PFSK-1 (cell line): ENCODE data around the gene PBX3.

ENCODE experiments used
- FOXP2 ChIP-seq: optimal IDR thresholded peaks from 2 replicates; pipeline ENCODE3; 2011; ENCODE audit warnings: borderline replicate concordance, control low read depth, inconsistent platforms; ENCODE audit not compliant: insufficient read depth; ENCODE audit errors: extremely low read length, extremely low read depth
- POLR2AphosphoS5 ChIP-seq: IDR thresholded peaks from 2 replicates; pipeline ENCODE4 v1.6.1; 2012; ENCODE audit warnings: low read depth, mild to moderate bottlenecking, control low read depth, low read length, moderate library complexity
- REST ChIP-seq, 2 experiments: IDR thresholded peaks; 2 replicates each; pipeline versions ENCODE4 v1.6.1 to v1.8.0; 2011 to 2012; ENCODE audit warnings: low read depth in 2 of 2, low read length in 2 of 2, control low read depth in 1 of 2, inconsistent platforms in 1 of 2, mild to moderate bottlenecking in 1 of 2, moderate library complexity in 1 of 2; ENCODE audit not compliant: insufficient read depth in 1 of 2
- SIN3A ChIP-seq: IDR thresholded peaks from 2 replicates; pipeline ENCODE4 v1.6.1; 2012; ENCODE audit warnings: mild to moderate bottlenecking, low read length, moderate library complexity, borderline replicate concordance; ENCODE audit not compliant: insufficient read depth
- TAF1 ChIP-seq: IDR thresholded peaks from 2 replicates; pipeline ENCODE4 v1.6.1; 2012; ENCODE audit warnings: low read length, control low read depth, borderline replicate concordance; ENCODE audit not compliant: insufficient read depth

GRCh38 chr9:125950880-125951471, 203.8 kb downstream of the PBX3 start:
- TF ChIP-seq SIN3A (no peak), FOXP2 (no peak), TAF1 (no peak), POLR2AphosphoS5 (no peak), REST (IDR thresholded peaks at IDR 0.05; ENCODE audit: insufficient read depth in 1 of 2, low read depth in 2 of 2, low read length in 2 of 2) (no peak)
